Testis (tissue), 2 donors: ENCODE data around the gene SAPCD2.

Source experiments
- CTCF ChIP-seq, 3 experiments: fragments of 450-650 bp in 2 of 3; fragments of 200-600 bp in 1 of 3; sonication (generic) in 1 of 3; IDR thresholded peaks; one replicate each; pipeline ENCODE4 v1.5.1; 2016 to 2019; ENCODE audit warnings: antibody characterized with exemption in 3 of 3, mild to moderate bottlenecking in 2 of 3, moderate library complexity in 1 of 3
- POLR2A ChIP-seq: fragments of 450-650 bp; IDR thresholded peaks from one replicate; pipeline ENCODE4 v1.6.1; 2017; ENCODE audit warnings: antibody characterized with exemption, mild to moderate bottlenecking, moderate library complexity

- TF ChIP-seq CTCF (IDR thresholded peaks at IDR 0.05) (no peak), POLR2A (no peak)
These were observed 39.5 kb downstream of the SAPCD2 start for GRCh38 chr9:137030538-137031527.
